HG03520 (cell line): ENCODE results near the gene YJU2.

Experiments
- ATAC-seq: cut with Tn5 transposase; IDR thresholded peaks from one replicate; pipeline ENCODE4 v1.9.1; 2021; ENCODE audit warnings: mild to moderate bottlenecking, moderate library complexity; ENCODE audit not compliant: unreplicated experiment

Gene YJU2

GRCh38 chr19:4295972-4296771 lies 49.3 kb downstream of the YJU2 start:
- ATAC-seq = no peak

GRCh38 chr19:4297901-4298809 lies 51.3 kb downstream of the YJU2 start:
- ATAC-seq = no peak

- ATAC-seq = no peak
These were observed 52.1 kb downstream of the YJU2 start for GRCh38 chr19:4298810-4299550.

GRCh38 chr19:4300589-4300988 lies 53.7 kb downstream of the YJU2 start:
- no peak for ATAC-seq

- no peak for ATAC-seq
These were observed 54.8 kb downstream of the YJU2 start for GRCh38 chr19:4301590-4302242.

- no peak for ATAC-seq
These were observed 55.4 kb downstream of the YJU2 start, which contains the start of gene TMIGD2 for GRCh38 chr19:4302243-4302640. Gene TMIGD2 (minus strand): TSS chr19:4302389. CDS start chr19:4302385, 4 bp downstream.

GRCh38 chr19:4303819-4304537 lies 57.1 kb downstream of the YJU2 start:
- ATAC-seq = no peak

GRCh38 chr19:4304538-4305256 lies 57.8 kb downstream of the YJU2 start, which contains the start of gene FSD1:
Gene FSD1 (plus strand): TSS chr19:4304598. CDS start chr19:4304747, 149 bp downstream.
- ATAC-seq = no peak

GRCh38 chr19:4305257-4305612 lies 58.4 kb downstream of the YJU2 start:
- ATAC-seq = no peak

- no peak for ATAC-seq
These were observed 58.8 kb downstream of the YJU2 start for GRCh38 chr19:4305659-4306058.

- no peak for ATAC-seq
These were observed 63.6 kb downstream of the YJU2 start for GRCh38 chr19:4310247-4311121.

GRCh38 chr19:4313847-4314490 lies 67.1 kb downstream of the YJU2 start:
- no peak for ATAC-seq

GRCh38 chr19:4316956-4317355 lies 70.1 kb downstream of the YJU2 start:
- no peak for ATAC-seq

- no peak for ATAC-seq
These were observed 71.6 kb downstream of the YJU2 start for GRCh38 chr19:4318460-4318859.
